Activated effector memory CD4-positive, alpha-beta T cell treated with anti-CD3 and anti-CD28 coated beads, Interleukin-2, amount 50 U/mL, for 16 hours (primary cell): ENCODE measurements around the gene RAD54L2.
"Not testable (repeated sequence)": the region's sequence is repeated elsewhere in the genome, so short reads cannot be mapped to it uniquely, and the experiment has no call there.

Experiments used
- DNase-seq: peaks from one replicate; pipeline ENCODE4 v3.0.0-alpha.2; 2020

Gene RAD54L2

GRCh38 chr3:51539291-51539941 lies 897 bp downstream of the RAD54L2 start:
- DNase-seq = peak; percentile 77

GRCh38 chr3:51542596-51542995 lies 4.1 kb downstream of the RAD54L2 start:
- DNase-seq = peak; percentile 58

GRCh38 chr3:51544011-51544775 lies 5.7 kb downstream of the RAD54L2 start:
- no peak for DNase-seq

GRCh38 chr3:51547274-51547673 lies 8.8 kb downstream of the RAD54L2 start:
- DNase-seq = no peak

- DNase-seq = peak; percentile 17
These were observed 10.8 kb downstream of the RAD54L2 start for GRCh38 chr3:51549311-51549710.

GRCh38 chr3:51550080-51550819 lies 11.7 kb downstream of the RAD54L2 start:
- DNase-seq = peak; percentile 9

- DNase-seq = no peak
These were observed 19.5 kb downstream of the RAD54L2 start for GRCh38 chr3:51557993-51558392.

- DNase-seq = no peak
These were observed 20.9 kb downstream of the RAD54L2 start for GRCh38 chr3:51559411-51559888.

- DNase-seq = no peak
These were observed 21.4 kb downstream of the RAD54L2 start for GRCh38 chr3:51559961-51560360.

- DNase-seq = not testable (repeated sequence)
These were observed 23.9 kb downstream of the RAD54L2 start for GRCh38 chr3:51562403-51562802.

GRCh38 chr3:51568036-51568435 lies 29.5 kb downstream of the RAD54L2 start:
- DNase-seq = no peak

- DNase-seq = no peak
These were observed 30.5 kb downstream of the RAD54L2 start for GRCh38 chr3:51568996-51569395.

GRCh38 chr3:51578238-51578637 lies 39.7 kb downstream of the RAD54L2 start:
- DNase-seq = no peak

GRCh38 chr3:51580418-51580817 lies 41.9 kb downstream of the RAD54L2 start:
- no peak for DNase-seq

- DNase-seq = no peak
These were observed 43.0 kb downstream of the RAD54L2 start for GRCh38 chr3:51581524-51581923.

GRCh38 chr3:51585197-51585596 lies 46.7 kb downstream of the RAD54L2 start:
- no peak for DNase-seq

GRCh38 chr3:51585871-51586270 lies 47.4 kb downstream of the RAD54L2 start:
- no peak for DNase-seq
